NB4 (cell line): ENCODE measurements around the gene KRT16.

Experiments
- MAX ChIP-seq: IDR thresholded peaks from 2 replicates; pipeline ENCODE4 v1.6.1; 2011; ENCODE audit warnings: low read depth, low read length
- MYC ChIP-seq: IDR thresholded peaks from 2 replicates; pipeline ENCODE4 v1.6.1; 2011; ENCODE audit warnings: low read depth, low read length
- POLR2A ChIP-seq: IDR thresholded peaks from 2 replicates; pipeline ENCODE4 v1.6.1; 2011; ENCODE audit warnings: mild to moderate bottlenecking; ENCODE audit not compliant: insufficient read length; ENCODE audit errors: extremely low read depth
- TF ChIP-seq, protein P1 (sequence below): IDR thresholded peaks from one replicate; pipeline ENCODE4 v1.5.1; 2012; ENCODE audit warnings: low read depth, low read length

- TF ChIP-seq, protein P1, sequence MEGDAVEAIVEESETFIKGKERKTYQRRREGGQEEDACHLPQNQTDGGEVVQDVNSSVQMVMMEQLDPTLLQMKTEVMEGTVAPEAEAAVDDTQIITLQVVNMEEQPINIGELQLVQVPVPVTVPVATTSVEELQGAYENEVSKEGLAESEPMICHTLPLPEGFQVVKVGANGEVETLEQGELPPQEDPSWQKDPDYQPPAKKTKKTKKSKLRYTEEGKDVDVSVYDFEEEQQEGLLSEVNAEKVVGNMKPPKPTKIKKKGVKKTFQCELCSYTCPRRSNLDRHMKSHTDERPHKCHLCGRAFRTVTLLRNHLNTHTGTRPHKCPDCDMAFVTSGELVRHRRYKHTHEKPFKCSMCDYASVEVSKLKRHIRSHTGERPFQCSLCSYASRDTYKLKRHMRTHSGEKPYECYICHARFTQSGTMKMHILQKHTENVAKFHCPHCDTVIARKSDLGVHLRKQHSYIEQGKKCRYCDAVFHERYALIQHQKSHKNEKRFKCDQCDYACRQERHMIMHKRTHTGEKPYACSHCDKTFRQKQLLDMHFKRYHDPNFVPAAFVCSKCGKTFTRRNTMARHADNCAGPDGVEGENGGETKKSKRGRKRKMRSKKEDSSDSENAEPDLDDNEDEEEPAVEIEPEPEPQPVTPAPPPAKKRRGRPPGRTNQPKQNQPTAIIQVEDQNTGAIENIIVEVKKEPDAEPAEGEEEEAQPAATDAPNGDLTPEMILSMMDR, result no peak
- TF ChIP-seq POLR2A (no peak), MYC (no peak), MAX (no peak)
These were observed 43.1 kb upstream of the KRT16 start for GRCh38 chr17:41655611-41656111.
